Calu3 (cell line): ENCODE data around the gene DOK5. TPM values are rescaled to one million over a fixed set of nuclear protein-coding genes. Genes with fewer than 3 reads are reported as not detected.

Source experiments
- BruUV-seq: library from RNA; stranded (reverse); fragments of 400-500 nt; replicated peaks from 2 replicates; lab custom pipeline; 2021; lab: Mats Ljungman, UMichigan
- CTCF ChIA-PET: fragments of 300-600 bp; sonication (Branson Sonifier 250); formaldehyde crosslinking; loops from one replicate; lab custom pipeline; 2022; ENCODE audit warnings: antibody characterized with exemption; lab: Charles Lee
- DNase-seq: peaks from one replicate; pipeline ENCODE4 v3.0.0; 2022
- H3K27ac Mint-ChIP-seq: one replicate; pipeline ENCODE4 v1.8.0; 2022; ENCODE audit warnings: mixed read lengths; ENCODE audit not compliant: unreplicated experiment
- H3K27me3 Mint-ChIP-seq: one replicate; pipeline ENCODE4 v1.8.0; 2022; ENCODE audit warnings: mixed read lengths; ENCODE audit not compliant: unreplicated experiment
- H3K36me3 Mint-ChIP-seq: one replicate; pipeline ENCODE4 v1.8.0; 2022; ENCODE audit warnings: mild to moderate bottlenecking, moderate library complexity, mixed read lengths; ENCODE audit not compliant: insufficient read depth, unreplicated experiment
- H3K4me1 Mint-ChIP-seq: one replicate; pipeline ENCODE4 v1.8.0; 2022; ENCODE audit warnings: mild to moderate bottlenecking, low read depth, mixed read lengths; ENCODE audit not compliant: unreplicated experiment
- H3K4me3 Mint-ChIP-seq: one replicate; pipeline ENCODE4 v1.8.0; 2022; ENCODE audit warnings: mild to moderate bottlenecking, low read depth, moderate library complexity, mixed read lengths; ENCODE audit not compliant: unreplicated experiment
- H3K9me3 Mint-ChIP-seq: one replicate; pipeline ENCODE4 v1.8.0; 2022; ENCODE audit warnings: low read depth, mixed read lengths; ENCODE audit not compliant: unreplicated experiment
- intact Hi-C: fragments of 100-400 bp; cut with micrococcal nuclease; formaldehyde crosslinking; loops from one replicate; pipeline ENCODE4 v1.10.0; 2022; ENCODE audit not compliant: unreplicated experiment
- total RNA-seq: library from RNA; stranded (reverse); gene quantifications from 2 replicates; pipeline ENCODE4 v1.2.3, GENCODE V29; 2022
- TF ChIP-seq, protein P1 (sequence below): fragments of 200-600 bp; IDR thresholded peaks from one replicate; pipeline ENCODE4 v1.8.0; 2022; ENCODE audit warnings: antibody characterized with exemption; ENCODE audit not compliant: unreplicated experiment

The DOK5 gene
- total RNA-seq, 1 experiment from 2014 or later: 0.17 TPM

GRCh38 chr20:54620611-54621010 is 145.2 kb downstream of the DOK5 start:
- Mint-ChIP-seq H3K4me3 (no peak overlapping the region), H3K27me3 (no peaks in the 10 kb centered on the region), H3K36me3 (no peaks in the 10 kb centered on the region), H3K9me3 (no peaks in the 10 kb centered on the region), H3K4me1 (peaks cover 27% of the 10 kb centered on the region), H3K27ac (no peak overlapping the region)
- CTCF ChIA-PET: no interaction called here
- no TSS peak for BruUV-seq
- intact Hi-C loops: no loop called here
- DNase-seq: no peak
- TF ChIP-seq, protein P1, sequence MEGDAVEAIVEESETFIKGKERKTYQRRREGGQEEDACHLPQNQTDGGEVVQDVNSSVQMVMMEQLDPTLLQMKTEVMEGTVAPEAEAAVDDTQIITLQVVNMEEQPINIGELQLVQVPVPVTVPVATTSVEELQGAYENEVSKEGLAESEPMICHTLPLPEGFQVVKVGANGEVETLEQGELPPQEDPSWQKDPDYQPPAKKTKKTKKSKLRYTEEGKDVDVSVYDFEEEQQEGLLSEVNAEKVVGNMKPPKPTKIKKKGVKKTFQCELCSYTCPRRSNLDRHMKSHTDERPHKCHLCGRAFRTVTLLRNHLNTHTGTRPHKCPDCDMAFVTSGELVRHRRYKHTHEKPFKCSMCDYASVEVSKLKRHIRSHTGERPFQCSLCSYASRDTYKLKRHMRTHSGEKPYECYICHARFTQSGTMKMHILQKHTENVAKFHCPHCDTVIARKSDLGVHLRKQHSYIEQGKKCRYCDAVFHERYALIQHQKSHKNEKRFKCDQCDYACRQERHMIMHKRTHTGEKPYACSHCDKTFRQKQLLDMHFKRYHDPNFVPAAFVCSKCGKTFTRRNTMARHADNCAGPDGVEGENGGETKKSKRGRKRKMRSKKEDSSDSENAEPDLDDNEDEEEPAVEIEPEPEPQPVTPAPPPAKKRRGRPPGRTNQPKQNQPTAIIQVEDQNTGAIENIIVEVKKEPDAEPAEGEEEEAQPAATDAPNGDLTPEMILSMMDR: no peak

- Mint-ChIP-seq H3K9me3 (no peaks in the 10 kb centered on the region), H3K4me3 (no peak overlapping the region), H3K36me3 (no peaks in the 10 kb centered on the region), H3K4me1 (peaks cover 27% of the 10 kb centered on the region), H3K27ac (no peak overlapping the region), H3K27me3 (no peaks in the 10 kb centered on the region)
- no peak for DNase-seq
- TF ChIP-seq, protein P1: no peak
- intact Hi-C loops: no loop called here
- BruUV-seq: no TSS peak
- CTCF ChIA-PET: interaction anchor here (1.1 kb wide), 1 partner anchor 15 kb away, joined by 3 read pairs; no protein-coding TSS in a partner anchor
Observed at GRCh38 chr20:54622333-54623295, 147.2 kb downstream of the DOK5 start.

DNA sequence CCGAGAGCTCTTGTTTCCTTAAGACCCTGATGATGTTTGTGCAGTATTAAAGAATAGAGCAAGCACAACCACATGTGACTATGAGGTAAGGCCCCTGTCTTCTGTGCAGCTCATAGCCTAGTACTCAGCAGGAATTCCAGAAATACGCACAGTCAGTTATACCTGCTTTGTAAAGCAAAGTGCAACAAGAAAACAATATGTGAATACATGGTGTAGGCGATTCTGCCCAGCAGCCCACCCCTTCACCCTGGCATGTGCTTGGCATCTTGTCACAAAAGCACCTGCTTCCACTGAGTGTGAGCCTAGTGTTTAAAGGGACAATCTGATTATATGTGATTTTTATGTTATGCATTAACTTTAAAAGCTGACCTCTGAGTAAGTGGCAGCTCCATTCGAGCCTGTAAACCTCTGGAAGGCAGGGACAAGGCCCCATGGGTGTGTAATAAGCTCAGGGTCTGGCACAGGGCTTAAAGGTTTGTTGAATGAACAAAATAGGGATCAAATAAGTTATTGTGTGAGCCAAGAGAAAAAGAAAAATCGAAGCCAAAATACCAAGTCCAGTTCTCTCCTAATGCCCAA is 148.7 kb downstream of the DOK5 start:
- DNase-seq: no peak
- peaks cover 27% of the 10 kb centered on the region for H3K4me1 Mint-ChIP-seq
- TF ChIP-seq, protein P1: no peak
- no peak overlapping the region for H3K4me3 Mint-ChIP-seq
- H3K27ac Mint-ChIP-seq: no peak overlapping the region
- CTCF ChIA-PET: interaction anchor here (0.6 to 1.9 kb wide), 5 partner anchors 24 to 645 kb away, joined by 3 to 5 read pairs (median 3); no protein-coding TSS in a partner anchor
- no TSS peak for BruUV-seq
- no peaks in the 10 kb centered on the region for H3K27me3 Mint-ChIP-seq
- H3K9me3 Mint-ChIP-seq: no peaks in the 10 kb centered on the region
- intact Hi-C loops: no loop called here
- H3K36me3 Mint-ChIP-seq: no peaks in the 10 kb centered on the region

- no peak overlapping the region for H3K27ac Mint-ChIP-seq
- DNase-seq: peak; percentile 34
- CTCF ChIA-PET: interaction anchor here (0.6 to 1.9 kb wide), 6 partner anchors 24 to 645 kb away, joined by 3 to 5 read pairs (median 3); no protein-coding TSS in a partner anchor
Observed at GRCh38 chr20:54624706-54625390, 149.5 kb downstream of the DOK5 start.

More at GRCh38 chr20:54624706-54625390, 149.5 kb downstream of the DOK5 start:
- Mint-ChIP-seq H3K36me3 (no peaks in the 10 kb centered on the region), H3K4me3 (no peak overlapping the region), H3K4me1 (peaks cover 22% of the 10 kb centered on the region), H3K9me3 (no peaks in the 10 kb centered on the region), H3K27me3 (peaks cover 6% of the 10 kb centered on the region)
- TF ChIP-seq, protein P1: no peak
- no TSS peak for BruUV-seq
- intact Hi-C loops: no loop called here
